GM18868 (cell line): ENCODE results near the gene SAXO1.
"Not testable (repeated sequence)": the region's sequence is repeated elsewhere in the genome, so short reads cannot be mapped to it uniquely, and the experiment has no call there.

Experiments
- ATAC-seq: cut with Tn5 transposase; IDR thresholded peaks from one replicate; pipeline ENCODE4 v1.9.1; 2021; ENCODE audit warnings: mild to moderate bottlenecking, moderate library complexity; ENCODE audit not compliant: unreplicated experiment

The SAXO1 gene

DNA sequence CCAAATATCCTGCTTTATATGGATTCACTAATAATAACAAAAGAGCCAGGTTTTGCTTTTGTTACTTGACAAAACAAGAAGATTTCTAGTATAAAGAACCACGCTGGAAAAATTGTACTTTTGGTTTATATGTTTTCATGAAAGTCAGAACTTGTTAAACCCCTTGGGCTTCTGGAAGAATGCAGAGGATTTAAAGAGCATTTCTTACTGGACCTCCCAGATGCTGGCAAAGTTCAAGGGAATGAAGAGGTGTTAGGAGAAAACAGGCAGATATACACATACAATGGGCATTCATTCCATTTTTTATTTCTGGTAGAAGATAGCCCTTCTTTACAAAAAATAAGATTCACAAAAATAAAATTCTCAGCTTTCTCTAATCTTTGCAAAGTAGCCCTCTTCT, 61.1 kb downstream of the SAXO1 start:
- ATAC-seq = no peak

DNA sequence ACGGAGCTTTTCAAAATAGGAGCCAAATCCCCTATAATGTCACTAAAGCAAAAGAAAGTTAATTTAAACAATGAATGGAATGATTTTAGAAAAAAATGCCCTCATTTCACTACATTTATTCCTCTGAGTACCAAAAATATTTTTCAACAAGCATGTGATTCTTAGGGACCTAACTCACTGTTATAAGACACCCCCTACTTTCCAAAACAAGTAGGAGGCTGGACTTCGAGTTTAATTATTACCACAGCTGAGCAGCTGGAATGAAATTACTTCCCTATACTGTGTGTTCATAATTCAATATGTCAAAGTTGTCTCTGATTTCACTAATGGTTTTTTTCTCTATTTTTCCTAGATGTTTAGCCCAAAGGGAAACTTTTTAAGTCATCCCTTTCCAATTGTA, 61.6 kb downstream of the SAXO1 start:
- no peak for ATAC-seq

DNA sequence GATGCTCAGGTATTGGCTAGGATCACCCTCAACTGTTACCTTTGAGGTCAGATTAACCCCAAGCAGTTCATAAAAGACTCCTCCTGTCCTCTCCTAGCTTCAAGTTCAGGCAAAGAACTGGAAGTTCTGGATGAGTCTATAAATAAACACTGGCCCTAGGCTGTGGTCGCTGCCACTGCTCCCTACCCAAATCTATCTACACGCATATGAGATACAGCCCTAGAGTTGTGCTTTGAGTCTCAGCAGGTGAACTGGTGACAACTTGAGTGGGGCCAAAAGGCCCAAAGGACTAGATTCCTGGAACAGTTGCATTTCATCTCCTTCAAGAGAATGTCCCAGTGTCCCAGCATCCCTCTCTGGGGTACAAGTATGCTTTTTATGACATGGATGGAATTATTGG, 62.6 kb downstream of the SAXO1 start:
- ATAC-seq = no peak

- no peak for ATAC-seq
These were observed 63.9 kb downstream of the SAXO1 start for GRCh38 chr9:18969128-18969527.

- no peak for ATAC-seq
These were observed 77.4 kb downstream of the SAXO1 start for GRCh38 chr9:18955626-18956025.

GRCh38 chr9:18951936-18952335, 81.1 kb downstream of the SAXO1 start:
- no peak for ATAC-seq

- ATAC-seq = no peak
These were observed 85.1 kb downstream of the SAXO1 start for GRCh38 chr9:18947892-18948339.

GRCh38 chr9:18942801-18943200, 90.2 kb downstream of the SAXO1 start:
- ATAC-seq = no peak

GRCh38 chr9:18941060-18941740, 91.8 kb downstream of the SAXO1 start:
- ATAC-seq = no peak

DNA sequence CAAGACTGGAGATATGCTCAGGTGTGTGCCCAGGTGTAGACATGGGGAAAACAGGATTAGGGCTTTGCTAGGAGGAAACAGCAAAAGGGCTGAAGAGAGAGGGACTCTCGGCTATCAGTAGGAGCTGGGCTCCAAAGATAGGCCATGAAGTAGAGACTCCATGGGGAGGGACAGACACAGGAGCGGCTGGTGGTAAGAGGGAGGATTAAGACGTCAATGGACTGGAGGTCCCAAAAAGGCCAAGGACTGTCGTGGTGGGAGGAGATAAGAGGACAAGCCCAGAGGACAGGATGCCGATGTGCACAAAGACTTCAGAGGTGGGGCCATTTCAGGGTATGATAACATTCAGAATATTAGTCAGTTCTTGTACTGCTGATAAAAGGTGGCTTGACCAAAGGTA, 93.1 kb downstream of the SAXO1 start:
- no peak for ATAC-seq

DNA sequence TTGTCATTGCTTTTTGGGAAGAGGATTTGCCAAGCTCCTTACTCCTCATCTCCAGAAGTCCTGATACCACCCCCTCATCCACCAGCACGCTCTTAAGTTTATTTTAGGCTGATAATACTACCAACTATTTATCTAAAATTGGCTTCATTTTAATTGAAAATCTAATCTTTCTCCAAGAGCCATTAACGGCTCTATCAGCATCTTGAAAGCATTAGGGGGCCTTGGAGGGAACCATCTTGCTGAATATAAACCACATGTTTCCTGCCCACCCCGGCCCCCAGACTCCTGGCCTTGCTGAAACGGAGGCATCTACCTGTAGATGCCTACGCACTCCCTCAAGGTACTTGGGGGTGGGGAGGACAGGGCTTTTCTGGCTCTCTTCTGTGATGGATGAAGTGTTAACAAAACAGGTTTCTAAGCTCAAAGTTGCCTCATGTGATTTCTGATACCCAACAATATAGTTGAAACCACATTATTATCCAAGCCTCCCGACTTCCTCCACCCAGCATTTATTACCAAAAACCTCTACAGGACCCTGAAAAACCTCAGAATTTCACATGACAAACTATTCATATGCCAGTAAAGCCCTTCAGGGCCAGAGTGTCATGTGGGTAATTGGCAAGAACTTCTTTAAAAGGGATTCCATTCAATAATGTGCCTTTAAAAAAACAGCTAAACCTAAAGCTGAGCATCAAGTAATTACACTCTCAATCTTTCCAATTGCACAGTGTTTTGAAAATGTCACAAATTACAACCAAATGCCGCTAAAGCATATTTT, 96.7 kb downstream of the SAXO1 start:
- ATAC-seq = no peak

DNA sequence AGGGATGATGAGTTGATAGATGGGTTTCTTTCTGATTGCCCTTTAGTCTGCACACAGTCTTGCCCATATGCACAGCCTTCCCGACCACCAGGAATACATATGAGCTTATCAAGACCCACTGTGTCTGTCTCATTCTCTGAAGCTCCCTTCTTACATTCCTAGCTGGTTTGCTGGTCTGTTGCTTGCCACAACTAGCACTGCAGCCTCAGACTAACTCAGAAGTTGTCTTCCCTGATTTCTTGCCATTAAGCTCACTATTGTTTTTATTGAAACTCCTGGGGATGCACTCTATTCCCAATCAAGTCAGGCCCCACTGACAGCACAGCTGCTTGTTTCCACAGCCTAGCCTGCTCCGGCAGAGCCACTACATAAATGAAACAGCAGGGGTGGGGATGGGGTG, 97.5 kb downstream of the SAXO1 start:
- no peak for ATAC-seq

DNA sequence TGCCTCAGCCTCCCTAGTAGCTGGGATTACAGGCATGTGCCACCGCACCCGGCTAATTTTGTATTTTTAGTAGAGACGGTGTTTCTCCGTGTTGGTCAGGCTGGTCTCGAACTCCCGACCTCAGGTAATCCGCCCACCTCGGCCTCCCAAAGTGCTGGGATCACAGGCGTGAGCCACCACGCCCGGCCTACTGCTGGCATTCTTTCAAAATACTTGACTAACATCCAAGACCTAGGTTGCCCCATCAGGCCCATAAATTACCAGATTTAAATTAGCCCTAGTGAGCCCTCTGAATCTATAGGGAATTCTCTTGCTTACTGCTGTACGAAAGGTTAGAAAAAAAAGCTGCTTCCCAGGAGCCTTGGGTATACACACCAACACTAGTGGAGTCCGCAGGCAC, 102.4 kb downstream of the SAXO1 start:
- not testable (repeated sequence) for ATAC-seq

- no peak for ATAC-seq
These were observed 104.3 kb downstream of the SAXO1 start for GRCh38 chr9:18928711-18929110.

- no peak for ATAC-seq
These were observed 106.5 kb downstream of the SAXO1 start for GRCh38 chr9:18926513-18926912.

- no peak for ATAC-seq
These were observed 107.1 kb downstream of the SAXO1 start for GRCh38 chr9:18925880-18926279.

- no peak for ATAC-seq
These were observed 109.2 kb downstream of the SAXO1 start for GRCh38 chr9:18923671-18924430.

DNA sequence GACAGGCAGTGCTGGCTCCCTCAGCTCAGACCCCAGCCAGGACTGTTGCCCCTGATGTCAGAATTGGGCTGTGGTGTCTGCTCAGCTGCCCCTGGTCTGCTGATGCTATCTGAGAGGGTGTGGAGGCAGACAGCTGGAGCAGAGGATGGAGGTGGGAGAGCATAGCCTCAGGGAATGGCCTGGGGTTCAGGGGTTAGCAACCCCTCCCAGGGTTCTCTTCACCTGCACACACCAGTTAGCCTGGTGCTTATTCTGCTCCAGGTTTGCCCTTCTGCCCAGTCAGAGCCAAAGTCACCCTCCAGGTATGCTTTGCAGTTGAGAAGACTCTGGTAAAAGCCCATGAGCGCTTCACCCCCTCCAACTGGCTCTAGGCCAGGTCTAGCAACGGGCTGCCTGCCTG, 109.8 kb downstream of the SAXO1 start:
- no peak for ATAC-seq

GRCh38 chr9:18922161-18922885, 110.7 kb downstream of the SAXO1 start:
- no peak for ATAC-seq

DNA sequence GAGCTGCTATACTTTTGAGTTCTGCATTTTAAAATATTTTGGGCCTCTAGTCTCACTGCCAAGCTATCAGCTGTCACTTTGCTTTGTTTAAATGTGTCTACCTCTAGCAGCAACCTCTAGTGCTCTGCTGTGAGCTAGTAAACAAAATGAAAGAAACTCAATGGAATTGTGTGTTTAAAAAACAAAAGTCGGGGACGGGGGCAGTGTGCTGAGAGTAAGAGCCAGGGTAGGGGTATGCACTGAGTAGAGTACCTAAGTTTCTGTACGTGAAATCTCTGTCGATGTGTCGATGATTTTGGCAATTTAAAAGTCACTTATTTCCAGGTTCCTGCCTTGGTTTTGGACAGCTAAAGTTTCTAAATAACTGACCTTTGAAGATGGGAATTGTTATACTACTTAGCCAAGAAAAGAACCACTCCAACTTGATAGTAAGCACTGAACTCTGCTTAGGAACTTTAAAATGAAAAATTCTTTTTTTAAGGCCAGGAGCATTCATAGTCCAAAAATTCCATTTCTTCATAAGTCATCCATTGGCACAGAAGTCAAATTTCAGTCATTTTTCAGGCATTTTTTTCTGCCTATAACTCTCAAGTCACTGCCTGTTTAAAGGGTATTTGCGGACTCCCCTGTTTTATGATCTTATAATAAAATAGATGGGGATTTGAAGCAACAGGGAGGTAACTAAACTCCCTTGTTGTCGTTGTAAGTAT, 111.5 kb downstream of the SAXO1 start:
- ATAC-seq = no peak
